NK-92 treated with Interleukin-12 subunit alpha and Interleukin-12 subunit beta, amount 100 ng/mL, for 24 hours (cell line): ENCODE results near the gene NOM1.
"Not testable (repeated sequence)": the region's sequence is repeated elsewhere in the genome, so short reads cannot be mapped to it uniquely, and the experiment has no call there.

ENCODE experiments used
- DNase-seq: peaks from one replicate; lab custom pipeline; 2025; lab: John Stamatoyannopoulos, UW

The NOM1 gene

GRCh38 chr7:156940421-156941122, 8.9 kb upstream of the NOM1 start:
- DNase-seq: no peak

GRCh38 chr7:156941393-156942182, 7.9 kb upstream of the NOM1 start:
- DNase-seq: no peak

- DNase-seq: no peak
These were observed 6.8 kb upstream of the NOM1 start for GRCh38 chr7:156942708-156943090.

- no peak for DNase-seq
These were observed 6.1 kb upstream of the NOM1 start for GRCh38 chr7:156943091-156944041.

- DNase-seq: no peak
These were observed 4.6 kb upstream of the NOM1 start for GRCh38 chr7:156944876-156945275.

GRCh38 chr7:156947120-156947843, 2.2 kb upstream of the NOM1 start:
- DNase-seq: no peak

- DNase-seq: no peak
These were observed 1.2 kb upstream of the NOM1 start for GRCh38 chr7:156948361-156948760.

GRCh38 chr7:156950381-156950858, 908 bp downstream of the NOM1 start:
- DNase-seq: no peak

GRCh38 chr7:156953215-156953614, 3.7 kb downstream of the NOM1 start:
- not testable (repeated sequence) for DNase-seq

GRCh38 chr7:156954941-156955340, 5.4 kb downstream of the NOM1 start:
- no peak for DNase-seq

GRCh38 chr7:156956727-156957126, 7.2 kb downstream of the NOM1 start:
- no peak for DNase-seq

GRCh38 chr7:156962145-156962544, 12.6 kb downstream of the NOM1 start:
- DNase-seq: no peak

GRCh38 chr7:156962897-156963296, 13.4 kb downstream of the NOM1 start:
- no peak for DNase-seq

- no peak for DNase-seq
These were observed 14.0 kb downstream of the NOM1 start for GRCh38 chr7:156963472-156963871.

GRCh38 chr7:156964971-156965370, 15.5 kb downstream of the NOM1 start:
- DNase-seq: no peak

- DNase-seq: no peak
These were observed 16.9 kb downstream of the NOM1 start for GRCh38 chr7:156966387-156966786.

GRCh38 chr7:156968183-156968582, 18.7 kb downstream of the NOM1 start:
- no peak for DNase-seq

- DNase-seq: no peak
These were observed 20.5 kb downstream of the NOM1 start for GRCh38 chr7:156969972-156970420.

GRCh38 chr7:156975620-156976019, 26.1 kb downstream of the NOM1 start:
- DNase-seq: no peak

GRCh38 chr7:156979007-156979606, 29.6 kb downstream of the NOM1 start:
- DNase-seq: no peak

GRCh38 chr7:156979711-156980110, 30.2 kb downstream of the NOM1 start:
- no peak for DNase-seq
